ENCODE measurements around the gene GLS2. TPM values are rescaled to one million over a fixed set of nuclear protein-coding genes. Genes with fewer than 3 reads are reported as not detected.

Gene GLS2
- total and polyA plus RNA-seq, 9 donors, result 0.87 to 4.4 (median 1.7) TPM

DNA sequence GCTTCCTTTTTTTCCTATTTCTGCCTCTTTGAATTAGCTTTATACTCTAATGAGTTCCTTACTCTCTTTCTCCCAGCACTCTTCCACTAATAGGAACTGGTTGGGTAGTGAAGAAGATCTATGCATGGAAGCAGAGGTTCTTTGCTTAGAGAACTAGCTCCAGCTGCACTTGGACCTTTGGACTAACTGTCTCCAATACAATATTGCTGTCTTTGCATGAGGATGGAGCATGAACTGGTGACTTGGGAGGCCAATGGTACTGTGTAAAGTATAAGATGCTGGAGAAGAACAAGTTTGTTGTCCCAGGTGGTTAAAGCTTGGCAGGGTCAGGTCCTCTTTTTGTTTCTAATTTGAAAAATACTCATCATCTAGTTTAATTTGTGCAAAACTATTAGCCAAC, 2.4 kb upstream of the GLS2 start:
- Histone ChIP-seq H3K4me3 (no peak overlapping the region), H3K36me3 (no peaks in the 10 kb centered on the region), H3K27ac (no peak overlapping the region), H3K27me3 (no peaks in the 10 kb centered on the region), H3K9me3 (no peaks in the 10 kb centered on the region), H3K4me1 (ENCODE audit: insufficient read depth) (peaks cover 8% of the 10 kb centered on the region)
- DNase-seq, result no peak
- intact Hi-C loops (cut with DNase I), result no loop called here
- TF ChIP-seq POLR2A (IDR thresholded peaks at IDR 0.05), result no peak
- TF ChIP-seq, protein P1, sequence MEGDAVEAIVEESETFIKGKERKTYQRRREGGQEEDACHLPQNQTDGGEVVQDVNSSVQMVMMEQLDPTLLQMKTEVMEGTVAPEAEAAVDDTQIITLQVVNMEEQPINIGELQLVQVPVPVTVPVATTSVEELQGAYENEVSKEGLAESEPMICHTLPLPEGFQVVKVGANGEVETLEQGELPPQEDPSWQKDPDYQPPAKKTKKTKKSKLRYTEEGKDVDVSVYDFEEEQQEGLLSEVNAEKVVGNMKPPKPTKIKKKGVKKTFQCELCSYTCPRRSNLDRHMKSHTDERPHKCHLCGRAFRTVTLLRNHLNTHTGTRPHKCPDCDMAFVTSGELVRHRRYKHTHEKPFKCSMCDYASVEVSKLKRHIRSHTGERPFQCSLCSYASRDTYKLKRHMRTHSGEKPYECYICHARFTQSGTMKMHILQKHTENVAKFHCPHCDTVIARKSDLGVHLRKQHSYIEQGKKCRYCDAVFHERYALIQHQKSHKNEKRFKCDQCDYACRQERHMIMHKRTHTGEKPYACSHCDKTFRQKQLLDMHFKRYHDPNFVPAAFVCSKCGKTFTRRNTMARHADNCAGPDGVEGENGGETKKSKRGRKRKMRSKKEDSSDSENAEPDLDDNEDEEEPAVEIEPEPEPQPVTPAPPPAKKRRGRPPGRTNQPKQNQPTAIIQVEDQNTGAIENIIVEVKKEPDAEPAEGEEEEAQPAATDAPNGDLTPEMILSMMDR (IDR thresholded peaks at IDR 0.05), result no peak
- no peak for TF ChIP-seq EP300 (IDR thresholded peaks at IDR 0.05)

DNA sequence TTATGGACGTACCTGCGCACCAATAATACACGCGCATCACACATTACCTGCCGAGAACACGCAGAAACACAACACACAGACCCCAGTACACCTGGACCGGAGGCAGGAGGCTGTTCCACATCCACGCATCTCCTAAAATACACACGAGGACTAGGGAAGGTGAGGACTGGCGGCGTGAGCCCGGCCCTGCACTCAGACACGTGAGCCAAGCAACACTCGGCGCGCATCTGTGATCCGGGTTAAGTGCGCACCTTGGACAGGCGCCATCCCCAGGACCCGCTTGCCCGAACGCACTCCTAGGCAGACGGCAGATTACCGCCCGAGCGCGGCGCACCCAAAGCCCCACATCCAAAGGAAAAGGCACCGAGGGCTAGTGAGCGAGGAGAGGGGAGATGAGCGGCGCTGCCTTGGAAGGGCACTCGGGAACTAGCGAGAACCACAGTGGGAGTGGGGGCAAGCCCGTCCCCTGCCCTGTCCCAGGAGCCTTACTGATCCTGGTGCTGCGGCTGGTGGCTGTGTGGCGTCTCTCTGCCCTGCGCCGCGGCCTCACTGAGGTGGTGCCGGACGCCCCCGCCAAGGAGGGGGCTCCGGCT, 417 bp downstream of the GLS2 start:
- H3K4me1 ChIP-seq (ENCODE audit: insufficient read depth), result peaks cover 8% of the 10 kb centered on the region
- peak in 4 of 5 donors; percentile 40 to 69 (median 58) for DNase-seq
- intact Hi-C loops (cut with DNase I), result no loop called here
- H3K27ac ChIP-seq, result no peak overlapping the region
- no peak for TF ChIP-seq POLR2A (IDR thresholded peaks at IDR 0.05)
- TF ChIP-seq EP300 (IDR thresholded peaks at IDR 0.05), result no peak
- TF ChIP-seq, protein P1 (IDR thresholded peaks at IDR 0.05), result no peak
- no peaks in the 10 kb centered on the region for H3K27me3 ChIP-seq
- H3K4me3 ChIP-seq, result peak overlapping the region; percentile 48
- H3K36me3 ChIP-seq, result no peaks in the 10 kb centered on the region
- H3K9me3 ChIP-seq, result no peaks in the 10 kb centered on the region
- WGBS, 3 donors, result 3 to 6% (median 3%) methylated on average over 41 to 44 of the region's 44 CpGs

DNA sequence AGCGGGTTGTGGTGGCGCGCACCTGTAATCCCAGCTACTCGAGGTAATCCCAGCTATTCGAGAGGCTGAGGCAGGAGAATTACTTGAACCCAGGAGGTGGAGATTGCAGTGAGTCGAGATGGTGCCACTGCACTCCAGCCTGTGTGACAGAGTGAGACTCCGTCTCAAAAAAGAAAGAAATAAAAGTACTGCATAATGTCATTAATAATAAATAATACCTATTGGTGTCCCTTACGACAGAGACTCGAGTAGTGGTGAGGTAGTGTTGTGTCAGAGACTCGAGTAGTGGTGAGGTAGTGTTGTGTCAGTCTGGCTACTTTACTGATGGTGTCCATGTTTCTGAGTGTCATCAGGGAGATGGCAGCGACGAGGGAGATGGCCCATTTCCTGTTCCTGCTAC, 1.3 kb downstream of the GLS2 start:
- TF ChIP-seq POLR2A (IDR thresholded peaks at IDR 0.05) (no peak), EP300 (IDR thresholded peaks at IDR 0.05) (no peak)
- TF ChIP-seq, protein P1 (IDR thresholded peaks at IDR 0.05), result no peak
- H3K9me3 ChIP-seq, result no peaks in the 10 kb centered on the region
- no peak for DNase-seq
- H3K27ac ChIP-seq, result no peak overlapping the region
- 82 to 86% (median 85%) methylated on average over 12 of the region's 12 CpGs for WGBS, 3 donors
- H3K27me3 ChIP-seq, result no peaks in the 10 kb centered on the region
- H3K4me1 ChIP-seq (ENCODE audit: insufficient read depth), result peaks cover 8% of the 10 kb centered on the region
- intact Hi-C loops (cut with DNase I), result no loop called here
- no peaks in the 10 kb centered on the region for H3K36me3 ChIP-seq
- no peak overlapping the region for H3K4me3 ChIP-seq

DNA sequence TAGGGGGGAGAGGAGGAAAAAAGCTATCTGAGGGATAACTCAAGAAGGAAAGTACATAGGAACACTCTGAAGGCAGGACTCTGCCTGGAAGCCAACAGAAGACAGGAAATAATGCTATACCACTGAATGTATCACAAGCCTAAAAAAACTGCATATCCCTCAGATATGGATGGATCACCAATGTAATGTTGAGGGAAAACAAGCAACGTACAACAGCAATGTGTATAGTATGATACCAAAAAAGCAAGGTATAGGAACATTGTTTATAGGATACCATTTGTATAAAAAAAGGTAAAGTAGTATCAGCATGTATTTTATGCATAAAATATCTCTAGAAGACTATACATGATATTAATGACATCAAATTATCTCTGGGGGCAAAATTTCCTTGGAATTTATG, 3.4 kb downstream of the GLS2 start:
- peaks cover 8% of the 10 kb centered on the region for H3K4me1 ChIP-seq (ENCODE audit: insufficient read depth)
- no peak for TF ChIP-seq POLR2A (IDR thresholded peaks at IDR 0.05)
- no peak for TF ChIP-seq EP300 (IDR thresholded peaks at IDR 0.05)
- TF ChIP-seq, protein P1 (IDR thresholded peaks at IDR 0.05), result no peak
- intact Hi-C loops (cut with DNase I), result no loop called here
- H3K36me3 ChIP-seq, result no peaks in the 10 kb centered on the region
- no peaks in the 10 kb centered on the region for H3K27me3 ChIP-seq
- 80 to 96% (median 85%) methylated on average over 1 of the region's 1 CpG for WGBS, 3 donors
- no peak overlapping the region for H3K4me3 ChIP-seq
- no peaks in the 10 kb centered on the region for H3K9me3 ChIP-seq
- no peak overlapping the region for H3K27ac ChIP-seq
- no peak for DNase-seq

Measured in ovary (tissue), 9 donors.